Stimulated activated CD4-positive, alpha-beta T cell treated with anti-CD3 and anti-CD28 coated beads, Interleukin-15, amount 100 ng/mL, for 24 hours (primary cell): ENCODE measurements around the gene PRSS1.
"Not testable (repeated sequence)": the region's sequence is repeated elsewhere in the genome, so short reads cannot be mapped to it uniquely, and the experiment has no call there.

Experiments
- DNase-seq: peaks from one replicate; pipeline ENCODE4 v3.0.0-alpha.2; 2020

PRSS1 gene

DNA sequence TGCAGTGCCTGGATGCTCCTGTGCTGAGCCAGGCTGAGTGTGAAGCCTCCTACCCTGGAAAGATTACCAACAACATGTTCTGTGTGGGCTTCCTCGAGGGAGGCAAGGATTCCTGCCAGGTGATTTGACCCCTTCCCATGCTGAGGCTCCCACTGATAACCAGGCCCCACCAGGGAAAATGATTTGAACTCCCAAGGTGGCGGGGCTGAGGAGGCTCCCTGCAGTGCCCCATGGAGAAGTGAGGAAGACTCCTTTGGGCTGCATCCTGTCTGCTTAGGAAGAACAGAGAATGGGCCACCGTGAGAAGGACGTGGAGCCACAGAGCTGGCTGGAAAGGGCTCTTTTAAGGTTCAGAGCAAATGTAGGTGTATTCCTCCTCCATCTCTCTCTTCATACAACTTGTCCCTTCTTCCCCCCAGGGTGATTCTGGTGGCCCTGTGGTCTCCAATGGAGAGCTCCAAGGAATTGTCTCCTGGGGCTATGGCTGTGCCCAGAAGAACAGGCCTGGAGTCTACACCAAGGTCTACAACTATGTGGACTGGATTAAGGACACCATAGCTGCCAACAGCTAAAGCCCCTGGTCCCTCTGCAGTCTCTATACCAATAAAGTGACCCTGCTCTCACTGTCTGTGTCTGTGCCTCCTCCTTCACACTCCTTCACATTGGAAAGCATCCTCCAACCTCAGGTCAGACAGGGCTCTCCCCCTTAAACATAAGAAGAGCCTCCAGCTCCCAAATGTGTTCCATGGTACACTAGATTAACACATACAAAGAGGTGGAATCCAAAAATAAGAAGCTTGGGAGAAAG lies 24.9 kb downstream of the PRSS1 start:
- DNase-seq: no peak

DNA sequence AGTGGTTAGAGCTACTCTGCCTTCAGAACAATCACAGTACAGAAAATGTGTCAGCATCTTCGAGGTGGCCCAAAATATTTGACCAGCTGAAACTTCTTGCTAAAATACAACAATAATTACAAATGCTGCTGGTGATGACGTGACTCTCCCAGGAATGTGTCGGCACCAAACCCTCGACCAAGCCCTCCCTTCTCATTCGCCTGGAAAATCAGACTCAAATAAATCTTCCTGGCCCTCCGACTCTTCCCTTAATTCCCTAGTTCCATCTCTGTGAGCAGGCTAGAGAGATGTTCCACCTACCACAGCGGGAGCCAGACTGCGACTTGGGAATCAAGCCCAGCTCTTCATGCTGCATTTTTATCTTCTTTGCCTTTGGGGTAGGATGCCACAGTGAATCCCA lies 25.6 kb downstream of the PRSS1 start:
- no peak for DNase-seq

DNA sequence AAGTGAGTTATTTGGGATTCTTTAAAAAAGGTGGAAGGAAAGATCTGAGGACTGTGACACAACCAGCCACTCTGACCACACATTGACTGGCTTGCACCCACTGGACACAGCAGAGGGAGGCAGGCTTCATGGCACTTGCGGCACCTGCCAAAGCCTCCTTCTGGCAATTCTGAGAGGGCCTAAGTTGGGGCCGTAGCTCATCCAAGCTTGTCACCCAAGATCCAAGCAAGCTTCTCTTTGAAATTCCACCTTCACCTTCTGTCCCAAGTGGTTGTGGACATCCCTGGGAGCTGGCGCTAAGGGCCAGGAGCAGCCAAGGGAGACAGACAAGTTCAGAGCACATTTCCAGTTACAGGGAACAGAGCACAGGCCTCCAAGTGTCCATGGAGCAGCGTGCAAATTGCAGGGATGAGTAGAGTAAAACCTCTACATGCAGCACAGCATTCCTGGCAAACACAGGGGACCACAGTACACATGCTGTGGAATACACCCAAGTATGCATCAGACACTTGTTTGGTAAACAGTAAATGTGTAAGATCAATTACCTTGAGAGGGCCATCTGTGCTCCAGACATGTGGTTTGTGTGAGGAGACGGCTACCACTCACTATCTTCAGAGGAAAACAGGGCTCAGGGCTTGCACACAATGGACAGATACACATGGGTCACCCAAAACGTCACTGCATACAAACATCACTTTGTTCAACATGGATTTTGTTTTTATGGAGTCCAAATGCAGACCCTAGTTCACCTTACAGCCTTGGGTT lies 26.3 kb downstream of the PRSS1 start:
- DNase-seq: not testable (repeated sequence)

DNA sequence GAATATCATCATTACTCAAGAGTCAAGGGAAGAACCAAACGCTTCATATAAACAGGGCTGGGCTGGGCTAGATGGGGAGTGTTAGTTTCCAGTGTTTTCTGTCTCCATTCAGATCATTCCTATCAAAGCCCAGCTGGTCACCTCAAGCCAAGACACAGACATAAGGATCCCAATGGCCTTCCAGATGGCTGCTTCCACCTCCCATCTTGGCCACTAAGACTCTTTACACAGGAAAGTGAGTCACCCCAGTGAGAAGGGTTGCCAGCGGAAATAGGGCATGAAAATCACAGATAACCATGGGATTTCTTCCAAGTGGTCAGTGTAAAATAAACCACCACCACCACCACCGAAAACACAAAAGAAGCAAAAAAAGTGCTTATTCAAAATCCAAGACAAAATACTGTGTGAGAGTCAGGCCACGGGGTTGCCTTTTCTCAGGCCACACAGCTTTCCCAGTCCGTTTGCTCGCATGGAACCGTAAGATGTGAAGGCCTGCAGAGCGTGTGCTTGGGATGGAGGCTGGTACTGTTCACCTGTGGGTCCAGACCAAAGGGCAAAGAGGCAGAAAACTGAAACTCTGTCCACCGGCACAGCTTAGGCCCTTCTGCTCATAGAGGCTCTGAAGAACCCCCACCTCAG lies 27.1 kb downstream of the PRSS1 start:
- no peak for DNase-seq

DNA sequence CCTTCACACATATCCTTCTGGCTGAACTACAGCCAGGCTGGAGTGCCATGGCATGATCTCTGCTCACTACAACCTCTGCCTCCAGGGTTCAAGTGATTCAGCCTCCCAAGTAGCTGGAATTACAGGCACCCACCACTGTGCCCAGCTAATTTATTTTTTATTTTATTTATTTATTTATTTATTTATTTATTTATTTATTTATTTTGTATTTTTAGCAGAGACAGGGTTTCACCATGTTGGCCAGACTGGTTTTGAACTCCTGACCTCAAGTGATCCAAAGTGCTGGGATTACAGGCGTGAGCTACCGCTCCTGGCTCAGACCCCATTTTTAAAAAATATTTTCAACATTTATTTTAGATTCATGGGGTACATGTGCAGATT lies 27.6 kb downstream of the PRSS1 start:
- not testable (repeated sequence) for DNase-seq

DNA sequence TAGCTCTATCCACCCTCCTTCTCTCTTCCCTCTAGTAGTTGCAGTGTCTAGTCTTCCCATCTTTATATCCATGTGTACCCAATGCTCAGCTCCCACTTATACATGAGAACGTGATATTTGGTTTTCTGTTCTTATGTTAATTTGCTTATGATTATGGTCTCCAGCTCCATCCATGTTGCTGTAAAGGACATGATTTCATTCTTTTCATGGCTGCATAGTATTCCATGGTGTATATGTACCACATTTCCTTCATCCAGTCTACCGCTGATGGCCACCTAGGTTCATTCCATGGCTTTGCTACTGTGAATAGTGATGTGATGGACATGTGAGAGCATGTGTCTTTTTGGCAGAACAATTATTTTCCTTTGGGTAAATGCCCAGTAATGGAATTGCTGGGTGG lies 28.0 kb downstream of the PRSS1 start:
- no peak for DNase-seq

DNA sequence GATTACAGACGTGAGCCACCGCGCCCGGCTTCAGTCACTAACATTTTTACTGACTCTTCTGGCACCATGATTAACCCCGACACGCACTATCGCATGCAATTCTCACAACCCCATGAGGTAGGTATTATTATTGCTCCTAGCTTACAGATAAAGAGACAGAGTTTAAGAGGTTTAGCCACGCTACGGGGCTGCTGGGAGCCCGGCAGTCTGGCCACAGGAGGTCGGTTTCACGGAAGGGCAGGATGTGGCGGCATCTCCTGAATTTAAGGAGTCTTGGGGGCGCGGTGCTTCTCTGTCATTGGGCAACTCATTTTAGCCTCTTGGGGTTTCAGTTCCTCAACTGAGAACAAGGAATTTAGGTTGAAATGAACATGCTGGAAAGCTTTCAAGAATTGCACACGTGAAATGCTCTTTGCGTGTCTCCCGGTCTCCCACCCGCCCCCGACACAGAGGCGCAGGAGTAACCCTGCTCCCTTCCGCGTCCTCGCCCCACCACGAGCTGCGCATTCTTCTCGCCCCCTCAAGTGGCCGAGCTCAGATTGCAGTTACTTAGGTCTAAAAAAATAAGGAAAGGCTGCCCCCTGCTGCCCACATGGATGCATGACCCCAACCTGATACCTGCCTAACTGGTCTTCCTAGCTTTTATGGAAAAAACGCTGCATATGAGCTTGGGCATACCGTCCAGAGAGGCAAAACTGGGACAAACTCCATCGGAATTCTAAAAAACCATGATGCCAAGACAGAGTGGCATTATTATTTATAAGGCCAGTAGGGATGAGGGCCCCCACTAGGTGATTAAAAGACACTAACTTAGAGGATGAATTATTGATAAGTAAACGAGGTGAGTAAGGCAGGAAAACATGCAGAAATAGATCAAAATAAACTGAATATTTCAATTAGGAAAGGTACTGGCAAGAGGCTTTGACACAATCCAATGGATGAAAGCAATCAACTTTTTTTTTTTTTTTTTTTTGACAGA lies 33.9 kb downstream of the PRSS1 start:
- DNase-seq: peak; percentile 81

DNA sequence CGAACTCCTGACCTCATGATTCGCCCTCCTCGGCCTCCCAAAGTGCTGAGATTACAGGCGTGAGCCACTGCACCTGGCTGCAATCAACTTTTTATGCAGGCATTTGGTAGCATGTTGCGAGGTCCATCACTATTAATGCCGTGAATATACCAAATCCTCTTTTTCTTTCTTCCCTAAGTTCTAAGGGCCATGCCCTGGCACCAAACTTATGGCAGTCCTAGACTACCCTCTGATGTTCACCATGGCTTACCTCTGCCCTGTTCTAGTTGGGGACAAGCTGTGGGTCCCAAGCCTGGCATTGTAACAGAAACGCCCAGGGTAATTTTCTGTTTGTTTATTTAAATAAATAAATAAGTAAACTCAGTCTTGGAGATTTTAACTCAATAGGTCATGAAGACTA lies 34.8 kb downstream of the PRSS1 start:
- DNase-seq: no peak

DNA sequence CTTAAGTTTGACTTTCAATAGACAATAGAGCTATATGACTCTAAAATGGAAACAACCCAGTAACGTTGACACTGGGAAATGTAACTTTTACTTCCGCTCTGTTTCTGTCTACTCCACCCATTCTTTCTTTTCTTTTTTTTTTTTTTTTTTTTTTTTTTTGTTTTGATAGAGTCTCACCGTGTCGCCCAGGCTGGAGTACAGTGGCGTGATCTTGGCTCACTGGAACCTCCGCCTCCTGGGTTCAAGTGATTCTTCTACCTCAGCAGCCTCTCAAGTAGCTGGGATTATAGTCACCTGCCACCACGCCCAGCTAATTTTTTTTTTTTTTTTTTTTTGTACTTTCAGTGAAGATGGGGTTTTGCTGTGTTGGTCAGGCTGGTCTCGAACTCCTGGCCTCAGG lies 35.4 kb downstream of the PRSS1 start:
- no peak for DNase-seq

DNA sequence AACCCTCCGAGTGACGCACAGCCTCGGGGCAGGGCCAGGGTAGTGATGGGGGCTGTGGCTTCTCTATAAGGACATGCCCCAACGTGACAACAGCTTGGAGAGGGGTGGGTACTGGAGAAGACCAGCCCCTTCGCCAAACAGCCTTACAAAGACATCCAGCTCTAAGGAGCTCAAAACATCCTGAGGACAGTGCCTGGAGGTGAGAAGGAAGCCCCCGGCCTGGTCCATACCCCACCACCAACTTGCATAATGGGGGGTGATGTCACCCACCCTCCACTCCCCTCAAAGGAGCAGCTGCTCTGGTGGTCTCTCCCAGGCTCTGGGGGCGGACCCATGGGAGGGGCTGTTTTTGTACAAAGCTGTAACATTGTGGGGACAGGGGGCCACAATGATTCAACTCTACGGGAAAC lies 36.6 kb downstream of the PRSS1 start:
- DNase-seq: peak; percentile 85

DNA sequence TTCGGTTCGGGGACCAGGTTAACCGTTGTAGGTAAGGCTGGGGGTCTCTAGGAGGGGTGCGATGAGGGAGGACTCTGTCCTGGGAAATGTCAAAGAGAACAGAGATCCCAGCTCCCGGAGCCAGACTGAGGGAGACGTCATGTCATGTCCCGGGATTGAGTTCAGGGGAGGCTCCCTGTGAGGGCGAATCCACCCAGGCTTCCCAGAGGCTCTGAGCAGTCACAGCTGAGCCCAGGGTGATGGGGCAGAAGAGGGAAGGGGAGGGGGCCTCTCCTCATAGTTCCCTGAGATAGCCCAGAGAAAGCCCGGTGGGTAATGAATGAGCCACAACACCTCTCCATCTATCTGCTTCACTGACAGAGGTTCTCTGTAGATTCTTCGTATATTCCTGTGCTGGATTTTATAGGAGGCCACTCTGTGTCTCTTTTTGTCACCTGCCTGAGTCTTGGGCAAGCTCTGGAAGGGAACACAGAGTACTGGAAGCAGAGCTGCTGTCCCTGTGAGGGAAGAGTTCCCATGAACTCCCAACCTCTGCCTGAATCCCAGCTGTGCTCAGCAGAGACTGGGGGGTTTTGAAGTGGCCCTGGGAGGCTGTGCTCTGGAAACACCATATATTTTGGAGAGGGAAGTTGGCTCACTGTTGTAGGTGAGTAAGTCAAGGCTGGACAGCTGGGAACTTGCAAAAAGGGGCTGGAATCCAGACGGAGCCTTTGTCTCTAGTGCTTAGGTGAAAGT lies 37.9 kb downstream of the PRSS1 start:
- no peak for DNase-seq

DNA sequence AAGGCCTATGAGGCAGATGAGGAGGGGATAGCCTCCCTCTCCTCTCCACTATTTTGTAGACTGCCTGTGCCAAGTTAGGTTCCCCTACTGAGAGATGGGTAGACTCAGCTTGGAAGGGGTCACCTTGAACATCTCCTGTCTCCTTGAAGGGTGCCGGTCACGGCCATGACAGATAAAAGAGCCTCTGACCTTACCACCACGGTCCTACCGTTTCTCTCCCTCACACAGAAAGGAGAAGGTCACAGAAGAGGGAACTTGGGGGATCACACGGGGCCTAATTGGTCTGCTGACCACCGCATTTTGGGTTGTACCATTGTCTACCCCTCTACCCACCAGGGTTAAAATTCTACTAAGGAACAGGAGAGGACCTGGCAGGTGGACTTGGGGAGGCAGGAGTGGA lies 38.5 kb downstream of the PRSS1 start:
- DNase-seq: no peak

DNA sequence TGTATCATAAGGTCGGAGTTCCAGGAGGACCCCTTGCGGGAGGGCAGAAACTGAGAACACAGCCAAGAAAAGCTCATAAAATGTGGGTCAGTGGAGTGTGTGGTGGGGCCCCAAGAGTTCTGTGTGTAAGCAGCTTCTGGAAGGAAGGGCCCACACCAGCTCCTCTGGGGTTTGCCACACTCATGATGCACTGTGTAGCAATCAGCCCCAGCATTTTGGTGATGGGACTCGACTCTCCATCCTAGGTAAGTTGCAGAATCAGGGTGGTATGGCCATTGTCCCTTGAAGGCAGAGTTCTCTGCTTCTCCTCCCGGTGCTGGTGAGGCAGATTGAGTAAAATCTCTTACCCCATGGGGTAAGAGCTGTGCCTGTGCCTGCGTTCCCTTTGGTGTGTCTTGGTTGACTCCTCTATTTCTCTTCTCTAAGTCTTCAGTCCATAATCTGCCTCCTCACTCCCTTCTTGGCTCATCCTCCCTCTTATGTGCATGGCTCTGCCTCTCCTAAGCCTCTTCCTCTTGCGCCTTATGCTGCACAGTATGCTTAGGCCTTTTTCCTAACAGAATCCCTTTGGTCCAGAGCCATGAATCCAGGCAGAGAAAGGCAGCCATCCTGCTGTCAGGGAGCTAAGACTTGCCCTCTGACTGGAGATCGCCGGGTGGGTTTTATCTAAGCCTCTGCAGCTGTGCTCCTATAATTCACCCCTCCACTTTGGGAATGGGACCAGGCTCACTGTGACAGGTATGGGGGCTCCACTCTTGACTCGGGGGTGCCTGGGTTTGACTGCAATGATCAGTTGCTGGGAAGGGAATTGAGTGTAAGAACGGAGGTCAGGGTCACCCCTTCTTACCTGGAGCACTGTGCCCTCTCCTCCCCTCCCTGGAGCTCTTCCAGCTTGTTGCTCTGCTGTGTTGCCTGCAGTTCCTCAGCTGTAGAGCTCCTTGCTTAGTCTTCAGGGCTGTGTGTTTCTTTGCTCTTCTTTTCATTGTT lies 39.3 kb downstream of the PRSS1 start:
- no peak for DNase-seq

DNA sequence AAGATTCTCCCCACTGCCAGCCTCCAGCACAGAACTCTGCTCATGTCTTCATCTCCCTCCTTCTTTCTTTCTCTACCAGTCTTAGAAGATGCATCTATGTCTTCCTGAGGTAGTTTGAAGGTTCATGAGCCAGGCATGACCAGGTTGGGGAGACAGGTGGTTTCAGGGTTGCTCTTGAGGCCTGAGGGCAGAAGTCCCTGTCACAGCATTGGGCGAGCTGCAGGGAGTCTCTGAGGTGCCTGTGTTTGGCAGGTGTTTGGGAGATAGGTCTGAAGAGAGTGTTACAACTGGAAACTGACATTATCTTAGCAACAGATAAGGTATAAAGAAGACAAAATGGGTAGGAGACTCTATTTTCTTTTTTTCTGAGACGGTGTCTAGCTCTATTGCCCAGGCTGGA lies 40.2 kb downstream of the PRSS1 start:
- DNase-seq: no peak

DNA sequence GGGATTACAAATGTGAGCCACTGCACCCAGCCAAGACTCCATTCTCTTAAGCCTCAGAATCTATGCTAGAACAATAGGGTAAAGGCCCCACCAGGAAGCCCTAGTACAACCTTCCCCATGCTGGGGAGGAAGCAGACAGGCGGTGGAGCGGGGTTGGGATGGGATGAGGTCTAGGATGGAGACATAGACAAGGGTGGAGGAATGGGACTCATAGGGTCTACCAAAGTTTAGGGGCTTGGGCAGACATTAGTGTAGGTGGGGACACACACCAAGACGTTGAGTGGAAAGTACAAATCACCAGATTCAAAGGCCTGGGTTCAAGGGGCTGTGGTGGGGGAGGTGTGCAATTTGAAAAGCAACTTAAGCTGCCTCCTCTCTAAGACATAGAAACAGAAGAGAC lies 40.8 kb downstream of the PRSS1 start:
- no peak for DNase-seq

DNA sequence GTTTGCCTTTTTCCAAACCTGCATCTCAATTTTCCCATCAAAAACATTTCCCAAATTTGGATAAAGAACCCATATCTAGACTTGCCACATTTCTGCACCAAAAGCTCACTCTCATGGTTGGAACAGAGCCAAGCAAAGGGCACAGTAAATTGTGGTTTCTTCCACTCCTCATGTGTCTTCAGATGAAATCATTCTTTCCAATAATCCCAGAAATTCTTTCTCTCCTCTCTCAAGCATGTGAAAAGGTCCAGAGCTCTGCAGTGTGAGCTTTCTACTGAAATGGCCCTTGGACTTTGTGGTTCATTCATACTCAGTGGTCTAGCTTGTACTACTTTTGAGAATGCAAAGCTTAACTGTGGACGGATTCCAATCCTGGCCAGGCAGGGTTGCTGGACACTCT lies 41.3 kb downstream of the PRSS1 start:
- no peak for DNase-seq

DNA sequence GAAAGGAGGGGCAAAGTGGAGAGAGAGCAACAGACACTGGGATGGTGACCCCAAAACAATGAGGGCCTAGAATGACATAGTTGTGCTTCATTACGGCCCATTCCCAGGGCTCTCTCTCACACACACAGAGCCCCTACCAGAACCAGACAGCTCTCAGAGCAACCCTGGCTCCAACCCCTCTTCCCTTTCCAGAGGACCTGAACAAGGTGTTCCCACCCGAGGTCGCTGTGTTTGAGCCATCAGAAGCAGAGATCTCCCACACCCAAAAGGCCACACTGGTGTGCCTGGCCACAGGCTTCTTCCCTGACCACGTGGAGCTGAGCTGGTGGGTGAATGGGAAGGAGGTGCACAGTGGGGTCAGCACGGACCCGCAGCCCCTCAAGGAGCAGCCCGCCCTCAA lies 42.2 kb downstream of the PRSS1 start:
- no peak for DNase-seq

DNA sequence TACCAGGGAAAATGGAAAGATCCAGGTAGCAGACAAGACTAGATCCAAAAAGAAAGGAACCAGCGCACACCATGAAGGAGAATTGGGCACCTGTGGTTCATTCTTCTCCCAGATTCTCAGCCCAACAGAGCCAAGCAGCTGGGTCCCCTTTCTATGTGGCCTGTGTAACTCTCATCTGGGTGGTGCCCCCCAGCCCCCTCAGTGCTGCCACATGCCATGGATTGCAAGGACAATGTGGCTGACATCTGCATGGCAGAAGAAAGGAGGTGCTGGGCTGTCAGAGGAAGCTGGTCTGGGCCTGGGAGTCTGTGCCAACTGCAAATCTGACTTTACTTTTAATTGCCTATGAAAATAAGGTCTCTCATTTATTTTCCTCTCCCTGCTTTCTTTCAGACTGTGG lies 42.9 kb downstream of the PRSS1 start:
- no peak for DNase-seq

DNA sequence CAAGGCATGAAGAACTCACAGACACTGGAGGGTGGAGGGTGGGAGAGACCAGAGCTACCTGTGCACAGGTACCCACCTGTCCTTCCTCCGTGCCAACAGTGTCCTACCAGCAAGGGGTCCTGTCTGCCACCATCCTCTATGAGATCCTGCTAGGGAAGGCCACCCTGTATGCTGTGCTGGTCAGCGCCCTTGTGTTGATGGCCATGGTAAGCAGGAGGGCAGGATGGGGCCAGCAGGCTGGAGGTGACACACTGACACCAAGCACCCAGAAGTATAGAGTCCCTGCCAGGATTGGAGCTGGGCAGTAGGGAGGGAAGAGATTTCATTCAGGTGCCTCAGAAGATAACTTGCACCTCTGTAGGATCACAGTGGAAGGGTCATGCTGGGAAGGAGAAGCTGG lies 43.3 kb downstream of the PRSS1 start:
- DNase-seq: no peak

DNA sequence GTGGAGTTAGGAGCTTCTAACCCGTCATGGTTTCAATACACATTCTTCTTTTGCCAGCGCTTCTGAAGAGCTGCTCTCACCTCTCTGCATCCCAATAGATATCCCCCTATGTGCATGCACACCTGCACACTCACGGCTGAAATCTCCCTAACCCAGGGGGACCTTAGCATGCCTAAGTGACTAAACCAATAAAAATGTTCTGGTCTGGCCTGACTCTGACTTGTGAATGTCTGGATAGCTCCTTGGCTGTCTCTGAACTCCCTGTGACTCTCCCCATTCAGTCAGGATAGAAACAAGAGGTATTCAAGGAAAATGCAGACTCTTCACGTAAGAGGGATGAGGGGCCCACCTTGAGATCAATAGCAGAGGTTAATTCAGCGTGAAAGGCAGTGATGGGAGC lies 43.9 kb downstream of the PRSS1 start:
- DNase-seq: no peak

DNA sequence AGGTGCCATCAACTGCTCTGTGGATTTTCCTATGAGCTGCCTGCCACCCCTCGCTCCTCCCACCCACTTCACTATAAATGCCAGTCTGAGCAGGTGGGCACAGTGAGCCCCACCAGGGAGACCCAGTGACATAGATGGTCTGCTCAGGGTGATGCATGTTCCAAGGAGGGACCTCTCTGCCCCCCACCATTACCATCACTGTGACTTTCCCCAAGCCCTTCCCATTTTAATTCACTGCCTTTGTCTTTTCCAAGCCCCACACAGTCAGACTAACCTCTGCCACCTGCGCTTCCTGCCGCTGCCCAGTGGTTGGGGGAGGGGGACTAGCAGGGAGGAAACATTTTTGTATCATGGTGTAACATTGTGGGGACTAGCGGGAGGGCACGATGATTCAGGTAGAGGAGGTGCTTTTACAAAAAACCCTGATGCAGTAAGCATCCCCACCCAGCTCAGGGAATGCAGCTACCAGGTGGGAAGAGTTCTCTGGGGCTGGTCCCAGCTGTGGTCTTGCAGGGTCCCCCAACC lies 46.1 kb downstream of the PRSS1 start:
- DNase-seq: peak; percentile 77
